Urothelium cell line (cell line): ENCODE results near the gene OGFOD3.
"Not testable (repeated sequence)": the region's sequence is repeated elsewhere in the genome, so short reads cannot be mapped to it uniquely, and the experiment has no call there.

ENCODE experiments used
- DNase-seq: peaks from one replicate; pipeline ENCODE4 v3.0.0; 2011; ENCODE audit warnings: low spot score, mixed read lengths
- FAIRE-seq: peaks from 2 replicates; lab custom pipeline; 2011; peaks lifted over from hg19 to GRCh38; lab: Jason Lieb, UNC

OGFOD3 gene

GRCh38 chr17:82418001-82418986, at the start of gene OGFOD3, which contains the start of gene HEXD:
Gene OGFOD3, minus strand, starts transcription at chr17:82418586. Its CDS starts 101 bp downstream, at chr17:82418485.
Gene HEXD, plus strand, starts transcription at chr17:82418347. Its CDS starts 1,453 bp downstream, at chr17:82419800.
- DNase-seq (peak; percentile 99), FAIRE-seq (peak; percentile 70)

- DNase-seq (no peak), FAIRE-seq (no peak)
These were observed 46.7 kb upstream of the OGFOD3 start for GRCh38 chr17:82465023-82465603.

- FAIRE-seq (no peak), DNase-seq (no peak)
These were observed 46.2 kb upstream of the OGFOD3 start for GRCh38 chr17:82464567-82464929.

GRCh38 chr17:82463925-82464566, 45.7 kb upstream of the OGFOD3 start:
- DNase-seq (no peak), FAIRE-seq (no peak)

- DNase-seq (no peak), FAIRE-seq (no peak)
These were observed 45.0 kb upstream of the OGFOD3 start for GRCh38 chr17:82463391-82463790.

GRCh38 chr17:82461827-82462524, 43.6 kb upstream of the OGFOD3 start:
- DNase-seq (no peak), FAIRE-seq (no peak)

GRCh38 chr17:82459936-82460335, 41.5 kb upstream of the OGFOD3 start:
- FAIRE-seq, DNase-seq: not testable (repeated sequence)

GRCh38 chr17:82458885-82459424, 40.6 kb upstream of the OGFOD3 start:
- no peak for FAIRE-seq
- DNase-seq: no peak

GRCh38 chr17:82458179-82458884, 39.9 kb upstream of the OGFOD3 start, which contains the start of gene NARF:
Gene NARF, plus strand, starts transcription at chr17:82458741. Its CDS starts 63 bp downstream, at chr17:82458804.
- FAIRE-seq: peak; percentile 97
- peak; percentile 100 for DNase-seq

GRCh38 chr17:82457929-82458178, 39.5 kb upstream of the OGFOD3 start:
- FAIRE-seq (no peak), DNase-seq (no peak)

GRCh38 chr17:82457073-82457928, 38.9 kb upstream of the OGFOD3 start:
- FAIRE-seq (no peak), DNase-seq (no peak)

GRCh38 chr17:82453706-82454105, 35.3 kb upstream of the OGFOD3 start:
- DNase-seq, FAIRE-seq: not testable (repeated sequence)

GRCh38 chr17:82453151-82453550, 34.8 kb upstream of the OGFOD3 start:
- FAIRE-seq, DNase-seq: not testable (repeated sequence)

- no peak for DNase-seq
- FAIRE-seq: no peak
These were observed 33.8 kb upstream of the OGFOD3 start for GRCh38 chr17:82452162-82452561.

- peak; percentile 96 for DNase-seq
These were observed 32.1 kb upstream of the OGFOD3 start, which contains the start of gene CYBC1 for GRCh38 chr17:82450357-82451106. Gene CYBC1, minus strand, starts transcription at chr17:82450752. Its CDS starts 1,498 bp downstream, at chr17:82449254.

GRCh38 chr17:82449883-82450356, 31.5 kb upstream of the OGFOD3 start:
- FAIRE-seq (no peak), DNase-seq (no peak)

More at GRCh38 chr17:82450357-82451106, 32.1 kb upstream of the OGFOD3 start, which contains the start of gene CYBC1:
- peak; percentile 27 for FAIRE-seq

- peak; percentile 58 for FAIRE-seq
These were observed 30.9 kb upstream of the OGFOD3 start for GRCh38 chr17:82449131-82449882.

More at GRCh38 chr17:82449131-82449882, 30.9 kb upstream of the OGFOD3 start:
- DNase-seq: no peak
